Epithelial cell of proximal tubule (primary cell): ENCODE results near the gene CD2BP2. TPM values are rescaled to one million over a fixed set of nuclear protein-coding genes. Genes with fewer than 3 reads are reported as not detected.
A peak's percentile ranks its signal among the peaks of the same experiment; 100 is the strongest.
"Not testable (repeated sequence)": the region's sequence is repeated elsewhere in the genome, so short reads cannot be mapped to it uniquely, and the experiment has no call there.

Experiments
- DNase-seq: peaks from one replicate; pipeline ENCODE4 v3.0.0-alpha.2; 2011; ENCODE audit warnings: low read depth
- H3K4me3 ChIP-seq: 2 replicates; pipeline ENCODE4 v1.5.1; 2011; ENCODE audit warnings: low read depth, mild to moderate bottlenecking, low read length
- CTCF ChIP-seq: conservative IDR thresholded peaks from 2 replicates; pipeline ENCODE4 v1.5.1; 2012; ENCODE audit warnings: low read depth, mild to moderate bottlenecking, low read length
- total RNA-seq: library from RNA; depleted of rRNA; stranded (reverse); fragments of >200 nt; gene quantifications from 2 replicates; pipeline ENCODE4 v1.2.3, GENCODE V29; 2015

Gene CD2BP2
- total RNA-seq, 1 donor from 2014 or later, result 75.2 TPM

GRCh38 chr16:30397056-30397455, 41.9 kb upstream of the CD2BP2 start:
- no peak for TF ChIP-seq CTCF
- no peak overlapping the region for H3K4me3 ChIP-seq
- DNase-seq, result no peak

- H3K4me3 ChIP-seq, result peak overlapping the region; percentile 90
- DNase-seq, result not testable (repeated sequence)
These were observed 41.5 kb upstream of the CD2BP2 start for GRCh38 chr16:30396627-30397026.

DNA sequence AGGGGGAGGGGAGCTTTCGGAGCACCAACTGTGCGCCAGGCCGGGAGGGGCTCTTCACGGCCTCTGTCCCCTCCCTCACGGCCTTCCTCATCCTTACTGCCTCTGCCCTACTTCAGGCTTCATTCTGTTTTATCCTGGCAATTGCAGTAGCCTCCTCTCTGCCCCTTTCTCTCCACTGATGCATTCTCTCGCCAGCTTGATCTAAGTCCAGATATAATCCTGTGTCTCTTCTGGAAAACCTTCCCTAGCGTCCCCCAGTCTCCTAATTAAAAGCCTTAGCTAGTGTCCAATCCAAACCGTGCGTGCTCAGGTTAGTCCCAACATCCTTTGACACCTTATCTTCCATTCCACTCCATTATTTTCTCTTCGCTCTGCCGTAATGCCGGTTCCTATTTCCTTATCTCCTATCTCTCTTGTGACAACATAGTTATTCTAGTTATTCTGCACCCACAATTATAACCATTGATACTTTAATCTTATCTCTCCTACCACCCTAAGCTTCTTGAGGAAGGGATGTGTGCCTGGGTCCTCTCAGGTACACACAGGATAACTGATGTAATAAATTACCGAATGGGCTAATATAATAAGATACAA, 41.0 kb upstream of the CD2BP2 start:
- no peak for DNase-seq
- no peak for TF ChIP-seq CTCF
- peak overlapping the region; percentile 90 for H3K4me3 ChIP-seq

DNA sequence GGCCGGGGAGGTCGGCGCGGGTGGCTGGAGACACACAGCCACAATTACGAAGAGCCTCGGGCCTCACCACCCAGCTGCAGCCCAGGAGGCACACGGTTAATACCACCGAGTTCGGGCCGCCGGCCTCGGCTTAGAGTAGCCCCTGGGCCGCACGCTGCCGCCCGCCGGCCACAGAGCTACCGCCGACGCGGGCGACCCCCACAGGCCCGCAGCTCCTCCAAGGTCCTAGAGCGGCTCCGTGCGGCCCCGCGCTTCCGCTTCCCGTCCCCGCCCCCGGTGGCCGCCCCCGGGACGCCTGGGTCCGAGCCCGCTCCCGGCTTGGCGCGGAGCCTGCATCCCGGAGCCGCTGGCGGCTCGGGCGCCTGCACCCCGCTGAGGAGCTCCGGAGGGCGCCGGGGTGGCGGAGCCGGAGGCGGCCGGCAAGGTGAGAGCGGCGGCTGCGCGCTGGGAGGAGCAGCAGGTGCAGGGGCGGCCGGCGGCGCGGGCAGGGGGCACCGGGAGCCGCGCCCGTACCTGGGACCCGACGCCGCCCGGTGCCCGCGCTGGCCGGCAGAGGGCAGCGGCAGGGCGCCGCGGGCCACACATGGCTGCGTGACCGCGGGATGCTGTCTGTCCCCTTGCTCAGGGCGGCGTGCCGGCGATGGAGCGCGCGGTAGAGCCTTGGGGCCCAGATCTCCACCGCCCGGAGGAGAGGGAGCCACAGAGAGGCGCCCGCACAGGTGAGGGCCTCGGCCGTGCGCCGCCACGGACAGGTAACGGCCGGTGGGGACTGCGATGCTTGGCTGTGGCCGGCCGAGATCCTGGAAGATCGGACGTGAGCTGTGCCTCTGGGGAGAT, 40.3 kb upstream of the CD2BP2 start, which contains the start of gene ZNF48:
ZNF48 (plus strand) TSS at position 266 of the 837 bp plus-strand sequence; CDS start at position 641, 375 bp downstream.
- TF ChIP-seq CTCF, result peak; percentile 32
- no peak for DNase-seq

DNA sequence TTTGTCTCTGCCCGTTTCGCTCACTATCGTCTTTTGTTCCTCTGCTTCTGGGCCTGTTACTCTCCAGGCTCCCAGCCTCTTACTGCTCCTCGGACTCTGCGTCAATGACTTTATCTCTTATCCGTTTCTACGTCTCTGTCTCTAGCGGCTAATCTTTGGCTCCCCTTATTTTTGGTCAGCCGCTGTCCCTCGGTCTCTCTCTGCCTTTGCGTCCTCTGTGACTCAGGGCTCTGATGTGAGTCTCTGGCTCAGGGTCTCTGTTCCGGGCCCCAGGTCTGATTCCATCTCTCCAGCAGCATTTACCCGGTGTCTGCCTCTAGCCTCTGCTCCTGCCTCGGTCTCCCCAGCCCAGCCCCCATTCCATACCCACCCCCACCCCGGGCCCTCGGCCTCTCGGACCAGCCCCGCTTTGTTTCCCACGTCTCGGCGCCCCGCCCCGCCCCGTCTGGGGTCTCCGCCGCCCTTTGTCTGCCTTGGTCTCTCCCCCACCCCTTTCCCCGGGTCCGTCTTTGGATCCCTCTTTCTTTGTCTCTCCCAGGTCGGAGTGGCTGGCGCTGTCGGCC, 39.6 kb upstream of the CD2BP2 start:
- DNase-seq, result no peak
- peak overlapping the region; percentile 90 for H3K4me3 ChIP-seq
- no peak for TF ChIP-seq CTCF

More for the DNA sequence above, 40.3 kb upstream of the CD2BP2 start, which contains the start of gene ZNF48:
- H3K4me3 ChIP-seq, result peak within 1 kb of the TSS; percentile 90

GRCh38 chr16:30383521-30383920, 28.4 kb upstream of the CD2BP2 start:
- no peak for TF ChIP-seq CTCF
- H3K4me3 ChIP-seq, result no peak overlapping the region
- DNase-seq, result no peak

GRCh38 chr16:30382111-30382881, 27.2 kb upstream of the CD2BP2 start, which contains the start of gene SEPTIN1:
TSS of gene SEPTIN1 (minus strand) at chr16:30382561. CDS start at chr16:30382542, 19 bp downstream.
- TF ChIP-seq CTCF, result no peak
- H3K4me3 ChIP-seq, result no peak within 1 kb of the TSS
- DNase-seq, result no peak
